Pancreas (tissue), 10 donors: Measurements from ENCODE around the gene NANP. TPM values are rescaled to one million over a fixed set of nuclear protein-coding genes. Genes with fewer than 3 reads are reported as not detected.

ENCODE experiments used
- ATAC-seq, 4 donors: fragments of 200-7000 bp; cut with Tn5 transposase; one replicate each; pipeline versions ENCODE4 v1.8.0 to v1.9.1; 2020; ENCODE audit warnings: mild to moderate bottlenecking in 4 of 4, moderate library complexity in 4 of 4
- DNase-seq, 6 donors: peaks; one replicate each; pipeline ENCODE4 v3.0.0-alpha.2; 2020
- FAIRE-seq: peaks from 2 replicates; lab custom pipeline; 2012; peaks lifted over from hg19 to GRCh38; lab: Jason Lieb, UNC
- H3K27ac ChIP-seq, 4 donors: fragments of 200-600 bp; sonication (generic); 1 replicate in 3 of 4; 2 replicates in 1 of 4; pipeline versions ENCODE4 v1.5.0 to v1.8.0; 2020
- H3K27me3 ChIP-seq, 4 donors: fragments of 200-600 bp; one replicate each; pipeline ENCODE4 v1.8.0; 2021
- H3K36me3 ChIP-seq, 3 donors: fragments of 200-600 bp; sonication (generic) in 1 of 3; one replicate each; pipeline versions ENCODE4 v1.5.0 to v1.8.0; 2020 to 2021
- H3K4me1 ChIP-seq, 3 donors: fragments of 200-600 bp; one replicate each; pipeline ENCODE4 v1.8.0; 2021
- H3K4me3 ChIP-seq, 4 donors: fragments of 200-600 bp; sonication (generic) in 2 of 4; one replicate each; pipeline versions ENCODE4 v1.5.0 to v1.8.0; 2020 to 2021
- H3K9me3 ChIP-seq, 4 donors: fragments of 200-600 bp; one replicate each; pipeline ENCODE4 v1.8.0; 2021
- WGBS, 2 donors: extraction: QIAGEN DNeasy Blood & Tissue Kit; methylation state at CpG; one replicate each; pipeline ENCODE4 v1.1.7; 2013; 5-methylcytosine and 5-hydroxymethylcytosine counted together
- intact Hi-C, 3 donors: fragments of 100-400 bp; cut with DNase I; formaldehyde crosslinking; loops; one replicate each; pipeline versions ENCODE4 v1.11.1 to v1.14.2; 2022
- polyA plus RNA-seq, 2 donors: library from polyadenylated mRNA; stranded (reverse); fragments of 200-250 nt; gene quantifications; one replicate each; pipeline ENCODE4 v1.2.3, GENCODE V29; 2013
- total RNA-seq, 6 donors: library from RNA; stranded (reverse); fragmentation: NEBNext Ultra II Directional in 4 of 6; extraction: Animal tissue kit (Norgen Biotek cat#: 25700) in 4 of 6; gene quantifications; one replicate each; pipeline versions ENCODE4 v1.2.1 to v1.2.4, GENCODE V29; 2021 to 2023
- TF ChIP-seq, protein P1 (sequence below), 4 donors: fragments of 200-600 bp; sonication (generic) in 3 of 4; IDR thresholded peaks; one replicate each; pipeline versions ENCODE4 v1.5.0 to v1.8.0; 2021; ENCODE audit warnings: antibody characterized with exemption in 4 of 4
- donor health status: healthy with polysubstance abuse.
- donor health status: DM: no; HTN: no; CAD: no; lungs with moderate emphysema.
- donor health status: DM: no; HTN: no; CAD: no.
- donor health status: control.
- donor health status: control.
- donor health status: Bipolar disorder and iron deficiency.
- donor health status: DM: yes; HTN: yes; CAD: no.
- donor health status: DM: no; HTN: no; CAD: no.
- donor health status: DM: no; HTN: no; CAD: no.
- donor health status: DM: yes; HTN: yes; CAD: no.

The NANP gene
- total and polyA plus RNA-seq, 8 donors: 1.0 to 2.5 (median 1.6) TPM

DNA sequence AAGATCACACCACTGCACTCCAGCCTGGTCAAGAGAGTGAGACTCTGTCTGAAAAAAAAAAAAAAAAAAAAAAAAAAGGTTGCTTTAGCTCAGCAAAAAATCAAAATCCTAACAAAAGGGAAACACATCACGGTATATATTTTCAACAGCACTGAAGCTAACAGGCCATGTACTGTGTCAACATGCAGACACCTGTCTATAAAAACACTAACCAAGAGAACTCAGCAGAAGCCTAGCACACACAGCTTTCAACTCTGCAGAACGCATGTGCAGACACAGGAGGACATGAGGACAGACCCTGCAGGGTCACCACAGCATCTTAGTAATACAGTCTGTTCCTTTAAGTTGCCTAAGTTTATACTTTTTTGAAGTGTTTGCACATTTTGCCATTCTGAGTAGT lies 52.0 kb downstream of the NANP start:
- Histone ChIP-seq H3K27ac (no peak overlapping the region), H3K4me3 (no peak overlapping the region), H3K4me1 (no peaks in the 10 kb centered on the region), H3K36me3 (no peaks in the 10 kb centered on the region), H3K9me3 (no peaks in the 10 kb centered on the region), H3K27me3 (no peaks in the 10 kb centered on the region)
- DNase-seq (no peak), FAIRE-seq (no peak), ATAC-seq (peak in 2 of 4 donors; percentile 36 to 59)
- TF ChIP-seq, protein P1, sequence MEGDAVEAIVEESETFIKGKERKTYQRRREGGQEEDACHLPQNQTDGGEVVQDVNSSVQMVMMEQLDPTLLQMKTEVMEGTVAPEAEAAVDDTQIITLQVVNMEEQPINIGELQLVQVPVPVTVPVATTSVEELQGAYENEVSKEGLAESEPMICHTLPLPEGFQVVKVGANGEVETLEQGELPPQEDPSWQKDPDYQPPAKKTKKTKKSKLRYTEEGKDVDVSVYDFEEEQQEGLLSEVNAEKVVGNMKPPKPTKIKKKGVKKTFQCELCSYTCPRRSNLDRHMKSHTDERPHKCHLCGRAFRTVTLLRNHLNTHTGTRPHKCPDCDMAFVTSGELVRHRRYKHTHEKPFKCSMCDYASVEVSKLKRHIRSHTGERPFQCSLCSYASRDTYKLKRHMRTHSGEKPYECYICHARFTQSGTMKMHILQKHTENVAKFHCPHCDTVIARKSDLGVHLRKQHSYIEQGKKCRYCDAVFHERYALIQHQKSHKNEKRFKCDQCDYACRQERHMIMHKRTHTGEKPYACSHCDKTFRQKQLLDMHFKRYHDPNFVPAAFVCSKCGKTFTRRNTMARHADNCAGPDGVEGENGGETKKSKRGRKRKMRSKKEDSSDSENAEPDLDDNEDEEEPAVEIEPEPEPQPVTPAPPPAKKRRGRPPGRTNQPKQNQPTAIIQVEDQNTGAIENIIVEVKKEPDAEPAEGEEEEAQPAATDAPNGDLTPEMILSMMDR (IDR thresholded peaks at IDR 0.05): no peak
- intact Hi-C loops: no loop called here
- 83 to 90% methylated on average over 2 of the region's 2 CpGs for WGBS, 2 donors

DNA sequence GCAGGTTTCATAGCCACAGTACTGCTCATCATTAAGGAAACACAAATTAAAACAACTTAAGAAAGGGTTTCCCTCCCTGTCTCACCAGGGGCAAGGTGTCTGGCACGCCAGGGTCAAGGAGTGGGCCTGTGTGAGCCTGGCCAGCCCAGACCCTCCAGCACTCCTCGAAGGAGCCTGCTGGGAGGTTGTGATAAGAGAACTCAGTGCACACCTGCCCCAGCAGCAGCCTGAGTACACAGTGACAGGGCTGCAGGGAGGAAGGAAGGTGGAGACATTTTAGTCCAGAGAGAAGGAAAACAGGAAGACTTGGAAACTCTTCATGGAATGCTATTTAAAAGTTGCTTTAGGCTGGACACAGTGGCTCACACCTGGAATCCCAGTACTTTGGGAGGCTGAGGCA lies 52.6 kb downstream of the NANP start:
- ATAC-seq (peak in 3 of 4 donors; percentile 27 to 53 (median 47)), DNase-seq (no peak), FAIRE-seq (no peak)
- intact Hi-C loops: no loop called here
- no peak overlapping the region for H3K4me3 ChIP-seq
- H3K27me3 ChIP-seq: no peaks in the 10 kb centered on the region
- no peak overlapping the region for H3K27ac ChIP-seq
- WGBS, 2 donors: 36 to 38% methylated on average over 2 of the region's 2 CpGs
- no peaks in the 10 kb centered on the region for H3K9me3 ChIP-seq
- no peaks in the 10 kb centered on the region for H3K36me3 ChIP-seq
- TF ChIP-seq, protein P1 (IDR thresholded peaks at IDR 0.05): no peak
- H3K4me1 ChIP-seq: no peaks in the 10 kb centered on the region

DNA sequence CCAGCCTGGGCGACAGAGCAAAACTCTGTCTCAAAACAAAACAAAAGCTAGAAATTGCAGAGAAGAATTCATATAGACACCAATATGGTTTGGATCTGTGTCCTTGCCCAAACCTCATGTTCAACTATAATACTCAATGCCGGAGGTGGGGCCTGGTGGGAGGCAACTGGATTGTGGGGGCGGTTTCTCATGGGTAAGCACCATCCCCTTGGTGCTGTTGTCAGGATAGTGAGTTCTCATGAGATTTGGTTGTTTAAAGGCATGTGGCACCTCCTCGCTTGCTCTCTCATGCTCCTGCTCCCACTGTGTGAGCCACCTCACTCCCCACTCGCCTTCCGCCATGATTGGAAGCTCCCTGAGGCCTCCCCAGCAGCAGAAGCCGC lies 53.7 kb downstream of the NANP start:
- Histone ChIP-seq H3K36me3 (no peaks in the 10 kb centered on the region), H3K27me3 (no peaks in the 10 kb centered on the region), H3K27ac (no peak overlapping the region), H3K4me1 (no peaks in the 10 kb centered on the region), H3K9me3 (no peaks in the 10 kb centered on the region), H3K4me3 (no peak overlapping the region)
- FAIRE-seq (no peak), DNase-seq (no peak), ATAC-seq (no peak)
- WGBS, 2 donors: 92 to 96% methylated on average over 7 of the region's 7 CpGs
- intact Hi-C loops: no loop called here
- TF ChIP-seq, protein P1 (IDR thresholded peaks at IDR 0.05): no peak

DNA sequence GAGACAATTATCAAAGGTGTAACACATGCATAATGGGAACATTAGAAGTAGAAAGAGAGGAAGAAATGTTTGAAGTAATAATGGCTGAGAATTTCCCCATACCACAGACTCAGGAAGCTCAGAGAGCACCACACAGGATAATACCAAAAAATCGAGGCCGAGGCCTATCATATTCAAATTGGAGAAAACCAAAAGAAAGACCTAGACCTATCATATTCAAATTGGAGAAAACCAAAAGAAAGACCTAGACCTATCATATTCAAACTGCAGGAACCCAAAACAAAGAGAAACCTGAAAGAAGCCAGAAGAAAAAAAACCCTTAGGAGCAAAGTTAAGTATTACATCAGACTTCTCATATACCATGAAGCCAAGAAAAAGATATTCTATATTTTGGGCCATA lies 56.5 kb downstream of the NANP start:
- intact Hi-C loops: no loop called here
- DNase-seq (no peak), FAIRE-seq (no peak), ATAC-seq (no peak)
- no peaks in the 10 kb centered on the region for H3K9me3 ChIP-seq
- H3K36me3 ChIP-seq: no peaks in the 10 kb centered on the region
- H3K4me3 ChIP-seq: no peak overlapping the region
- H3K27me3 ChIP-seq: no peaks in the 10 kb centered on the region
- no peaks in the 10 kb centered on the region for H3K4me1 ChIP-seq
- H3K27ac ChIP-seq: no peak overlapping the region
- TF ChIP-seq, protein P1 (IDR thresholded peaks at IDR 0.05): no peak
- WGBS, 2 donors: 81 to 83% methylated on average over 2 of the region's 2 CpGs

DNA sequence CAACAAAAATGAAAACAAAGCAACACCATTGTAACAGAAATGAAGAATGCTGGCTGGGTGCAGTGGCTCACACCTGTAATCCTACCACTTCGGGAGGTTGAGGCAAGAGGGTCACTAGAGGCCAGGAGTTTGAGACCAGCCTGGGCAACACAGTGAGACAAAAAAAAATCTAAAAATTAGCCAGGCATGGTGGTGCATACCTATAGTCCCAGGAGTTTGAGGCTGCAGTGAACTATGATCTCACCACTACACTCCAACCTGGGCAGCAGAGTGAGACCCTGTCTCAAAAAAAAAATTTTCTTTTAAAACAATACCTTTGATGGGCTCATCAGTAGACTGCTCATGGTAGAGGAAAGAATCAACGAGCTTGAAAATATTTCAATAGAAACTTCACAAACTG lies 57.0 kb downstream of the NANP start:
- DNase-seq: no peak
- intact Hi-C loops: no loop called here
- H3K27ac ChIP-seq: no peak overlapping the region

More for the DNA sequence above, 57.0 kb downstream of the NANP start:
- WGBS, 2 donors: 77 to 86% methylated on average over 2 of the region's 2 CpGs
- ATAC-seq (no peak), FAIRE-seq (no peak)
- Histone ChIP-seq H3K27me3 (no peaks in the 10 kb centered on the region), H3K36me3 (no peaks in the 10 kb centered on the region), H3K9me3 (no peaks in the 10 kb centered on the region), H3K4me3 (no peak overlapping the region), H3K4me1 (no peaks in the 10 kb centered on the region)
- TF ChIP-seq, protein P1 (IDR thresholded peaks at IDR 0.05): no peak
